Measurements from ENCODE around the gene GREM2. TPM values are rescaled to one million over a fixed set of nuclear protein-coding genes. Genes with fewer than 3 reads are reported as not detected.

The GREM2 gene
- total and polyA plus RNA-seq, 9 of the 15 experiments (the other 6 are each of a cell fraction or from before 2014, with no cell fraction given) = 0.01 to 0.07 (median 0.05) TPM; not detected in 5

DNA sequence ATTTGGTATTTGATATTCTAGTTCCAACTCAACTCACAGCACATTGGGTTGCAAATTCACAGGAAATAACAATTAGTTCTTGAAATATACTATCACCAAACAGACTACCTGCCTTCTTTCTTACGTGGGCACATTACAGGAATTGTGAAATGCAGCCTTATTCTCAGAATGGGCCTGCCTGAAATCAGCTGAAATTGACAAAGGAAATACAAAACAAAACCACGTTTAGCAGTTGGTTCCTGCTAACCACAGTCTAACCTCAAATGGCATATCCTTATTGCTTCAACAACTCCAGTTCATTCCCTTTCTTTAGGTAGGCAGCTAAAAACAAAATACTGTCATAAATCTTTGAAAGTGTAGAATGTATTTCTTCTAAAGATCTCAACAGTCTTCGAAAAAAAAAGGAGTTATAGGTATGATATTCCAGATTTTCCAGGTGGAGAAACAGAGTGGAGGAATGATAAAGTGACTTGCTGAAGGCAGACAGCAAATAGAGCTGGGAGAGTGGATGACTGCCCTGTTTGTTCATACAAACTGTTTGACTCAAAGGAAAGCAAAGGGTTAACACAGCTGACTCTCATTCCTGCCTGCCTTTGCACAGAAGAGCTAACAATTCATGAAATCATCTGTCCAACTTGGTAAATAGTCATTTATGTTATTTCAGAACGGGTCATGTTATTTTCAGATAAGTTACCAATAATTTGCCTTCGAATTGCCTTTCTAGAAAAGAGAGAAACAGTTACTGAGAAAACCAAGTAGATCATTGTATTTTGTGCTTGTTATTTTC is 1.6 kb upstream of the GREM2 start:
- Histone ChIP-seq H3K4me1 (replicated peaks in 1 of 2; ENCODE audit: control insufficient read depth in 2 of 2, insufficient read depth in 2 of 2, low read length in 2 of 2) (peaks cover 0 to 3% of the 10 kb centered on the region in 2 experiments; a peak in 1 of 5 replicates), H3K4me2 (ENCODE audit: insufficient read depth, low read length) (no peak overlapping the region), H3K9me1 (ENCODE audit: control insufficient read depth, insufficient read depth, low read length) (no peaks in the 10 kb centered on the region), H3K79me2 (ENCODE audit: control insufficient read depth, insufficient read depth, low read length) (no peaks in the 10 kb centered on the region), H3K4me3 (no peak overlapping the region), H3K9me3 (replicated peaks; ENCODE audit: control insufficient read depth, insufficient read depth, low read depth, low read length) (no peaks in the 10 kb centered on the region), H3K36me3 (ENCODE audit: control insufficient read depth, insufficient read depth, low read length) (no peaks in the 10 kb centered on the region), H3K9ac (ENCODE audit: insufficient read depth in 1 of 2, low read depth in 2 of 2, low read length in 2 of 2) (no peak overlapping the region), H2AFZ (ENCODE audit: low read depth, low read length) (no peak overlapping the region), H3K27ac (ENCODE audit: extremely low read depth, low read depth, low read length) (no peak overlapping the region), H4K20me1 (replicated peaks; ENCODE audit: control insufficient read depth, insufficient read depth, low read length) (no peaks in the 10 kb centered on the region), H3K27me3 (ENCODE audit: control insufficient read depth in 2 of 2, insufficient read depth in 2 of 2, low read length in 2 of 2) (no peaks in the 10 kb centered on the region)
- intact Hi-C loops (cut with micrococcal nuclease) (no loop called here), in situ Hi-C loops (cut with MboI) (no loop called here)
- no peak for ATAC-seq
- DNase-seq (ENCODE audit: extremely low read depth in 1 of 4, low spot score in 3 of 4) = no peak
- no TSS peak for BruUV-seq (replicated peaks)
- 1% methylated on average over 5 of the region's 5 CpGs for WGBS (ENCODE audit: insufficient coverage, low coverage, missing lambda C conversion rate)
- TF ChIP-seq POLR2G (IDR thresholded peaks at IDR 0.05; ENCODE audit: low read depth, low read length) = no peak
- no peak for TF ChIP-seq PHF8 (IDR thresholded peaks at IDR 0.05; ENCODE audit: borderline replicate concordance, low read length)
- no peak for TF ChIP-seq ZNF324 (CRISPR knock-in tag; IDR thresholded peaks at IDR 0.05)
- TF ChIP-seq POLR3A (IDR thresholded peaks at IDR 0.05; ENCODE audit: borderline replicate concordance, extremely low read depth, insufficient read depth, insufficient read length) = no peak
- no peak for TF ChIP-seq FOS (IDR thresholded peaks at IDR 0.05; ENCODE audit: extremely low read depth, insufficient read length)
- no peak for TF ChIP-seq RFX5 (IDR thresholded peaks at IDR 0.05; ENCODE audit: low read depth, low read length)
- TF ChIP-seq, protein P1, sequence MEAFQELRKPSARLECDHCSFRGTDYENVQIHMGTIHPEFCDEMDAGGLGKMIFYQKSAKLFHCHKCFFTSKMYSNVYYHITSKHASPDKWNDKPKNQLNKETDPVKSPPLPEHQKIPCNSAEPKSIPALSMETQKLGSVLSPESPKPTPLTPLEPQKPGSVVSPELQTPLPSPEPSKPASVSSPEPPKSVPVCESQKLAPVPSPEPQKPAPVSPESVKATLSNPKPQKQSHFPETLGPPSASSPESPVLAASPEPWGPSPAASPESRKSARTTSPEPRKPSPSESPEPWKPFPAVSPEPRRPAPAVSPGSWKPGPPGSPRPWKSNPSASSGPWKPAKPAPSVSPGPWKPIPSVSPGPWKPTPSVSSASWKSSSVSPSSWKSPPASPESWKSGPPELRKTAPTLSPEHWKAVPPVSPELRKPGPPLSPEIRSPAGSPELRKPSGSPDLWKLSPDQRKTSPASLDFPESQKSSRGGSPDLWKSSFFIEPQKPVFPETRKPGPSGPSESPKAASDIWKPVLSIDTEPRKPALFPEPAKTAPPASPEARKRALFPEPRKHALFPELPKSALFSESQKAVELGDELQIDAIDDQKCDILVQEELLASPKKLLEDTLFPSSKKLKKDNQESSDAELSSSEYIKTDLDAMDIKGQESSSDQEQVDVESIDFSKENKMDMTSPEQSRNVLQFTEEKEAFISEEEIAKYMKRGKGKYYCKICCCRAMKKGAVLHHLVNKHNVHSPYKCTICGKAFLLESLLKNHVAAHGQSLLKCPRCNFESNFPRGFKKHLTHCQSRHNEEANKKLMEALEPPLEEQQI (IDR thresholded peaks at IDR 0.05) = no peak
- TF ChIP-seq RCOR1 (IDR thresholded peaks at IDR 0.05; ENCODE audit: borderline replicate concordance in 1 of 2, low read depth in 2 of 2, low read length in 2 of 2) = no peak
- no peak for TF ChIP-seq U2AF1 (optimal IDR thresholded peaks at IDR 0.05; ENCODE audit: low read depth, low read length)
- TF ChIP-seq, protein P2, sequence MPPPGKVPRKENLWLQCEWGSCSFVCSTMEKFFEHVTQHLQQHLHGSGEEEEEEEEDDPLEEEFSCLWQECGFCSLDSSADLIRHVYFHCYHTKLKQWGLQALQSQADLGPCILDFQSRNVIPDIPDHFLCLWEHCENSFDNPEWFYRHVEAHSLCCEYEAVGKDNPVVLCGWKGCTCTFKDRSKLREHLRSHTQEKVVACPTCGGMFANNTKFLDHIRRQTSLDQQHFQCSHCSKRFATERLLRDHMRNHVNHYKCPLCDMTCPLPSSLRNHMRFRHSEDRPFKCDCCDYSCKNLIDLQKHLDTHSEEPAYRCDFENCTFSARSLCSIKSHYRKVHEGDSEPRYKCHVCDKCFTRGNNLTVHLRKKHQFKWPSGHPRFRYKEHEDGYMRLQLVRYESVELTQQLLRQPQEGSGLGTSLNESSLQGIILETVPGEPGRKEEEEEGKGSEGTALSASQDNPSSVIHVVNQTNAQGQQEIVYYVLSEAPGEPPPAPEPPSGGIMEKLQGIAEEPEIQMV (tag; conservative IDR thresholded peaks at IDR 0.05; ENCODE audit: low read depth) = no peak
- no peak for TF ChIP-seq ZNF263 (CRISPR knock-in tag; IDR thresholded peaks at IDR 0.05; ENCODE audit: borderline replicate concordance)
- no peak for TF ChIP-seq ZBTB1 (CRISPR knock-in tag; IDR thresholded peaks at IDR 0.05; ENCODE audit: borderline replicate concordance, low read depth)
- no peak for TF ChIP-seq KAT7 (CRISPR knock-in tag; IDR thresholded peaks at IDR 0.05; ENCODE audit: borderline replicate concordance)
- TF ChIP-seq, protein P3, sequence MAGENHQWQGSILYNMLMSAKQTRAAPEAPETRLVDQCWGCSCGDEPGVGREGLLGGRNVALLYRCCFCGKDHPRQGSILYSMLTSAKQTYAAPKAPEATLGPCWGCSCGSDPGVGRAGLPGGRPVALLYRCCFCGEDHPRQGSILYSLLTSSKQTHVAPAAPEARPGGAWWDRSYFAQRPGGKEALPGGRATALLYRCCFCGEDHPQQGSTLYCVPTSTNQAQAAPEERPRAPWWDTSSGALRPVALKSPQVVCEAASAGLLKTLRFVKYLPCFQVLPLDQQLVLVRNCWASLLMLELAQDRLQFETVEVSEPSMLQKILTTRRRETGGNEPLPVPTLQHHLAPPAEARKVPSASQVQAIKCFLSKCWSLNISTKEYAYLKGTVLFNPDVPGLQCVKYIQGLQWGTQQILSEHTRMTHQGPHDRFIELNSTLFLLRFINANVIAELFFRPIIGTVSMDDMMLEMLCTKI (IDR thresholded peaks at IDR 0.05; ENCODE audit: partially characterized antibody) = no peak
- no peak for TF ChIP-seq L3MBTL2 (IDR thresholded peaks at IDR 0.05)
- no peak for FAIRE-seq
- ChIA-PET CTCF (ENCODE audit: low intra/inter-chr PET ratio) (no interaction called here), POLR2A (no interaction called here)

Data from K562 (cell line).